ENCODE data around the gene PSG5.

DNA sequence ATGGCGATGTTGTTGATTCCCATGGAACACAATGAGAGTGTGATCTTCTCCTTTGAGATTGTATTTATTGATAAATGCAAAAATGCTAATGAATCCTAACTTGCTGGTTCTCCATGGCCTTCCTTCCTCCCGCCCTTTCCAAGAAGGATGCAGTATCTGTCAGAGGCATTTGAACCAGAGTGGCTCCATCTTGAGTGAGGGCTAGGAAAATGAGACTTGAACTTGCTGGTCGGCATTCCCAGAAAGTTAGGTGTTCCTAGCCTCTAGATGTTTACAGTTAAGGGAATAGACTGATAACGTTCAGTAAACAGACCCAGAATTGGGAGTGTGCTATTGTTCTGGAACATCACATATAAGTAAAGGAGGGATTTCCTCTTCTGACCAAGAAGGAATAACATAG, 59.6 kb downstream of the PSG5 start:
- TF ChIP-seq EZH2phosphoT487 (IDR thresholded peaks at IDR 0.05; ENCODE audit: unreplicated experiment) (no peak), POLR2AphosphoS5 (IDR thresholded peaks at IDR 0.05; ENCODE audit: low read depth) (no peak), ZNF114 (CRISPR knock-in tag; IDR thresholded peaks at IDR 0.05) (no peak), EZH2 (IDR thresholded peaks at IDR 0.05; ENCODE audit: low read depth, unreplicated experiment) (no peak), CREB1 (CRISPR knock-in tag; IDR thresholded peaks at IDR 0.05; ENCODE audit: low read depth) (no peak)
- TF ChIP-seq, protein P1, sequence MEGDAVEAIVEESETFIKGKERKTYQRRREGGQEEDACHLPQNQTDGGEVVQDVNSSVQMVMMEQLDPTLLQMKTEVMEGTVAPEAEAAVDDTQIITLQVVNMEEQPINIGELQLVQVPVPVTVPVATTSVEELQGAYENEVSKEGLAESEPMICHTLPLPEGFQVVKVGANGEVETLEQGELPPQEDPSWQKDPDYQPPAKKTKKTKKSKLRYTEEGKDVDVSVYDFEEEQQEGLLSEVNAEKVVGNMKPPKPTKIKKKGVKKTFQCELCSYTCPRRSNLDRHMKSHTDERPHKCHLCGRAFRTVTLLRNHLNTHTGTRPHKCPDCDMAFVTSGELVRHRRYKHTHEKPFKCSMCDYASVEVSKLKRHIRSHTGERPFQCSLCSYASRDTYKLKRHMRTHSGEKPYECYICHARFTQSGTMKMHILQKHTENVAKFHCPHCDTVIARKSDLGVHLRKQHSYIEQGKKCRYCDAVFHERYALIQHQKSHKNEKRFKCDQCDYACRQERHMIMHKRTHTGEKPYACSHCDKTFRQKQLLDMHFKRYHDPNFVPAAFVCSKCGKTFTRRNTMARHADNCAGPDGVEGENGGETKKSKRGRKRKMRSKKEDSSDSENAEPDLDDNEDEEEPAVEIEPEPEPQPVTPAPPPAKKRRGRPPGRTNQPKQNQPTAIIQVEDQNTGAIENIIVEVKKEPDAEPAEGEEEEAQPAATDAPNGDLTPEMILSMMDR (conservative IDR thresholded peaks at IDR 0.05; ENCODE audit: low read depth in 2 of 2): no peak
- TF ChIP-seq, protein P2, sequence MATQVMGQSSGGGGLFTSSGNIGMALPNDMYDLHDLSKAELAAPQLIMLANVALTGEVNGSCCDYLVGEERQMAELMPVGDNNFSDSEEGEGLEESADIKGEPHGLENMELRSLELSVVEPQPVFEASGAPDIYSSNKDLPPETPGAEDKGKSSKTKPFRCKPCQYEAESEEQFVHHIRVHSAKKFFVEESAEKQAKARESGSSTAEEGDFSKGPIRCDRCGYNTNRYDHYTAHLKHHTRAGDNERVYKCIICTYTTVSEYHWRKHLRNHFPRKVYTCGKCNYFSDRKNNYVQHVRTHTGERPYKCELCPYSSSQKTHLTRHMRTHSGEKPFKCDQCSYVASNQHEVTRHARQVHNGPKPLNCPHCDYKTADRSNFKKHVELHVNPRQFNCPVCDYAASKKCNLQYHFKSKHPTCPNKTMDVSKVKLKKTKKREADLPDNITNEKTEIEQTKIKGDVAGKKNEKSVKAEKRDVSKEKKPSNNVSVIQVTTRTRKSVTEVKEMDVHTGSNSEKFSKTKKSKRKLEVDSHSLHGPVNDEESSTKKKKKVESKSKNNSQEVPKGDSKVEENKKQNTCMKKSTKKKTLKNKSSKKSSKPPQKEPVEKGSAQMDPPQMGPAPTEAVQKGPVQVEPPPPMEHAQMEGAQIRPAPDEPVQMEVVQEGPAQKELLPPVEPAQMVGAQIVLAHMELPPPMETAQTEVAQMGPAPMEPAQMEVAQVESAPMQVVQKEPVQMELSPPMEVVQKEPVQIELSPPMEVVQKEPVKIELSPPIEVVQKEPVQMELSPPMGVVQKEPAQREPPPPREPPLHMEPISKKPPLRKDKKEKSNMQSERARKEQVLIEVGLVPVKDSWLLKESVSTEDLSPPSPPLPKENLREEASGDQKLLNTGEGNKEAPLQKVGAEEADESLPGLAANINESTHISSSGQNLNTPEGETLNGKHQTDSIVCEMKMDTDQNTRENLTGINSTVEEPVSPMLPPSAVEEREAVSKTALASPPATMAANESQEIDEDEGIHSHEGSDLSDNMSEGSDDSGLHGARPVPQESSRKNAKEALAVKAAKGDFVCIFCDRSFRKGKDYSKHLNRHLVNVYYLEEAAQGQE (IDR thresholded peaks at IDR 0.05; ENCODE audit: unreplicated experiment): no peak
- TF ChIP-seq, protein P3, sequence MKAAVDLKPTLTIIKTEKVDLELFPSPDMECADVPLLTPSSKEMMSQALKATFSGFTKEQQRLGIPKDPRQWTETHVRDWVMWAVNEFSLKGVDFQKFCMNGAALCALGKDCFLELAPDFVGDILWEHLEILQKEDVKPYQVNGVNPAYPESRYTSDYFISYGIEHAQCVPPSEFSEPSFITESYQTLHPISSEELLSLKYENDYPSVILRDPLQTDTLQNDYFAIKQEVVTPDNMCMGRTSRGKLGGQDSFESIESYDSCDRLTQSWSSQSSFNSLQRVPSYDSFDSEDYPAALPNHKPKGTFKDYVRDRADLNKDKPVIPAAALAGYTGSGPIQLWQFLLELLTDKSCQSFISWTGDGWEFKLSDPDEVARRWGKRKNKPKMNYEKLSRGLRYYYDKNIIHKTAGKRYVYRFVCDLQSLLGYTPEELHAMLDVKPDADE (IDR thresholded peaks at IDR 0.05): no peak

Measured in GM23338 (cell line).